PFSK-1 (cell line): ENCODE data around the gene ZDHHC17.

Experiments used
- FOXP2 ChIP-seq: optimal IDR thresholded peaks from 2 replicates; pipeline ENCODE3; 2011; ENCODE audit warnings: borderline replicate concordance, control low read depth, inconsistent platforms; ENCODE audit not compliant: insufficient read depth; ENCODE audit errors: extremely low read length, extremely low read depth
- POLR2AphosphoS5 ChIP-seq: IDR thresholded peaks from 2 replicates; pipeline ENCODE4 v1.6.1; 2012; ENCODE audit warnings: low read depth, mild to moderate bottlenecking, control low read depth, low read length, moderate library complexity
- SIN3A ChIP-seq: IDR thresholded peaks from 2 replicates; pipeline ENCODE4 v1.6.1; 2012; ENCODE audit warnings: mild to moderate bottlenecking, low read length, moderate library complexity, borderline replicate concordance; ENCODE audit not compliant: insufficient read depth
- TAF1 ChIP-seq: IDR thresholded peaks from 2 replicates; pipeline ENCODE4 v1.6.1; 2012; ENCODE audit warnings: low read length, control low read depth, borderline replicate concordance; ENCODE audit not compliant: insufficient read depth
- TF ChIP-seq, protein P1 (sequence below), 2 experiments: IDR thresholded peaks; 2 replicates each; pipeline versions ENCODE4 v1.6.1 to v1.8.0; 2011 to 2012; ENCODE audit warnings: low read depth in 2 of 2, low read length in 2 of 2, control low read depth in 1 of 2, inconsistent platforms in 1 of 2, mild to moderate bottlenecking in 1 of 2, moderate library complexity in 1 of 2; ENCODE audit not compliant: insufficient read depth in 1 of 2

ZDHHC17 gene

DNA sequence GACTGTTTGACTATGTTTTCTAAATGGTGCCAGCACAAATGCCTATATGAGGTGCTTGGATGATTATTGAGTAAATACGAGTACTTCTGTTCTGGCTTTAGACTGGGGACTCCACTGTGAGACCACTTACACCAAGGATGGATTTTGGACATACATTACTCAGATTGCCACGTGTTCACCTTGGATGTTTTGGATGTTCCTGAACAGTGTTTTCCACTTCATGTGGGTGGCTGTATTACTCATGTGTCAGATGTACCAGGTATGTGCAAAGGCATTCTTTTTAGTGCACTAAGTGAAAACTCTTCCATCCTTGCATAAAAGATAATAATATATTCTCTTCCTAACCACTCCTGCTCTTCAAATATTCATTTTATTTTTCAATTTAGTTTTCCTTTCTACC lies 84.2 kb downstream of the ZDHHC17 start:
- no peak for TF ChIP-seq POLR2AphosphoS5
- no peak for TF ChIP-seq SIN3A
- TF ChIP-seq, protein P1, sequence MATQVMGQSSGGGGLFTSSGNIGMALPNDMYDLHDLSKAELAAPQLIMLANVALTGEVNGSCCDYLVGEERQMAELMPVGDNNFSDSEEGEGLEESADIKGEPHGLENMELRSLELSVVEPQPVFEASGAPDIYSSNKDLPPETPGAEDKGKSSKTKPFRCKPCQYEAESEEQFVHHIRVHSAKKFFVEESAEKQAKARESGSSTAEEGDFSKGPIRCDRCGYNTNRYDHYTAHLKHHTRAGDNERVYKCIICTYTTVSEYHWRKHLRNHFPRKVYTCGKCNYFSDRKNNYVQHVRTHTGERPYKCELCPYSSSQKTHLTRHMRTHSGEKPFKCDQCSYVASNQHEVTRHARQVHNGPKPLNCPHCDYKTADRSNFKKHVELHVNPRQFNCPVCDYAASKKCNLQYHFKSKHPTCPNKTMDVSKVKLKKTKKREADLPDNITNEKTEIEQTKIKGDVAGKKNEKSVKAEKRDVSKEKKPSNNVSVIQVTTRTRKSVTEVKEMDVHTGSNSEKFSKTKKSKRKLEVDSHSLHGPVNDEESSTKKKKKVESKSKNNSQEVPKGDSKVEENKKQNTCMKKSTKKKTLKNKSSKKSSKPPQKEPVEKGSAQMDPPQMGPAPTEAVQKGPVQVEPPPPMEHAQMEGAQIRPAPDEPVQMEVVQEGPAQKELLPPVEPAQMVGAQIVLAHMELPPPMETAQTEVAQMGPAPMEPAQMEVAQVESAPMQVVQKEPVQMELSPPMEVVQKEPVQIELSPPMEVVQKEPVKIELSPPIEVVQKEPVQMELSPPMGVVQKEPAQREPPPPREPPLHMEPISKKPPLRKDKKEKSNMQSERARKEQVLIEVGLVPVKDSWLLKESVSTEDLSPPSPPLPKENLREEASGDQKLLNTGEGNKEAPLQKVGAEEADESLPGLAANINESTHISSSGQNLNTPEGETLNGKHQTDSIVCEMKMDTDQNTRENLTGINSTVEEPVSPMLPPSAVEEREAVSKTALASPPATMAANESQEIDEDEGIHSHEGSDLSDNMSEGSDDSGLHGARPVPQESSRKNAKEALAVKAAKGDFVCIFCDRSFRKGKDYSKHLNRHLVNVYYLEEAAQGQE (IDR thresholded peaks at IDR 0.05; ENCODE audit: insufficient read depth in 1 of 2, low read depth in 2 of 2, low read length in 2 of 2): no peak
- TF ChIP-seq FOXP2: no peak
- no peak for TF ChIP-seq TAF1

DNA sequence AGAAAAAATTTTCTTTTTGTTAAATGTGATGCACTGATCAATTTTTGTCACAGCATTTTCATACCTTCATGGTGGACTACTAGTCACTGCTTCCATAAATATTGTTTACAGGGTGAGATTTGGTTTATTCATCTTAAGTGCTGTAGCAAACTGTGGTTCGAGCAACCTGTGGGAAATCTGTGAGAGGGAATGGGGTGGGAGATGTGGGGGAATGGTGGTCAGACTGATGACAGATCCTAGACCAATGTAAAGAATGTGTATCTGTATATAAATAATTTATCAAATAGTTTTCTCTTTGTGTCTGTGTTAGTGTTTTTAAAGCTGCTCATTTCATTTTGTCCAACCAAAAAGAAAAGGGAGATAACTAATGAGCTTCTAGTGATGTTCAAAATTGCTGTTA lies 88.2 kb downstream of the ZDHHC17 start:
- TF ChIP-seq TAF1: no peak
- no peak for TF ChIP-seq POLR2AphosphoS5
- TF ChIP-seq SIN3A: no peak
- TF ChIP-seq, protein P1 (IDR thresholded peaks at IDR 0.05; ENCODE audit: insufficient read depth in 1 of 2, low read depth in 2 of 2, low read length in 2 of 2): no peak
- no peak for TF ChIP-seq FOXP2

DNA sequence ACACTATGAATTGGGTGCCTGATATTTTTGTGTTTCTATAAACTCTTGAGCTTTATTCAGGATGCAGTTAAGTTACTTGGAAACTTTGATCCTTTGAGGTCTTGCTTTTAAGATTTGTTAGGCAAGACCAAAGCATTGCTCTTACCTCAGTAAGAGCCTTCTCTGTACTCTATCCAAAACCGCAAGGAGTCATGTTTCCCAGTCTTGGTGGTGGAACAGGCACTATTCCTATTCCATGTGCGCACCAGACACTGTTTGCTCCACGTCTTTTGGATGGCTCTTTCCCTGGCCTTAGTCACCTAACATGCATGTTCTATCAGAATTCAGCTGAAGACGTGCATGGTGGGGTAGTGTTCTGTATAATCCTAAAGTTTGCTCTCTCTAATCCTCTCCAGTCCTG lies 91.4 kb downstream of the ZDHHC17 start:
- TF ChIP-seq, protein P1 (IDR thresholded peaks at IDR 0.05; ENCODE audit: insufficient read depth in 1 of 2, low read depth in 2 of 2, low read length in 2 of 2): no peak
- TF ChIP-seq SIN3A (no peak), TAF1 (no peak), POLR2AphosphoS5 (no peak), FOXP2 (no peak)

DNA sequence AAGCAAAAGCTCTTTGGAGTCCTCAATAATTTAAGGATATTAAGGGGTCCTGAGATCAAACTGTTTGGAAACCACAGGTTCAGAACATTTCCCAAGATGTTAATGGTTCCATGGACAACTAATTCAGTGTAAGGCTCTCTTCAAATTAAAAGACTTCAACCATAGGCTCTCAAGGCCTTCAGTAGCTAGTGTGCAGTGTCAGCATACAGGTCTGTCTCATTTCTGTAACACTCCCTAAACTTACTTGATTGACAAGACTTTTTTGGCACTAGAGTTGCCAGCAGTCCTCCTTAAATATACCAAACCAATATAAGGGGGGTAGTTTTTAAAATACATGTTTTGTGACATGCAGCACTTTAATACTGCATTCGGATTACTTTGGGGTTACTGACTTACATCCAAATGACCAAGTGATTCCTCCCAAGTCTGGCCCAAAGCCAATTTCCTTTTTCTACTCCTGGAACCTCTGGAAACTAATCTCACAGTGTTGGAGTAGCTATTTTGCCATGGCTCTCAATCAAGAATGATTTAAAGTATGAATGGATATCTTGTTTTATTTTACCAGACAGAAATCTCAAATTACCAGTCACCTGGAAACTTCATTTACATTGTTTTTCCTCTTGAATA lies 92.2 kb downstream of the ZDHHC17 start:
- no peak for TF ChIP-seq FOXP2
- TF ChIP-seq POLR2AphosphoS5: no peak
- TF ChIP-seq TAF1: no peak
- TF ChIP-seq SIN3A: no peak
- TF ChIP-seq, protein P1 (IDR thresholded peaks at IDR 0.05; ENCODE audit: insufficient read depth in 1 of 2, low read depth in 2 of 2, low read length in 2 of 2): no peak

DNA sequence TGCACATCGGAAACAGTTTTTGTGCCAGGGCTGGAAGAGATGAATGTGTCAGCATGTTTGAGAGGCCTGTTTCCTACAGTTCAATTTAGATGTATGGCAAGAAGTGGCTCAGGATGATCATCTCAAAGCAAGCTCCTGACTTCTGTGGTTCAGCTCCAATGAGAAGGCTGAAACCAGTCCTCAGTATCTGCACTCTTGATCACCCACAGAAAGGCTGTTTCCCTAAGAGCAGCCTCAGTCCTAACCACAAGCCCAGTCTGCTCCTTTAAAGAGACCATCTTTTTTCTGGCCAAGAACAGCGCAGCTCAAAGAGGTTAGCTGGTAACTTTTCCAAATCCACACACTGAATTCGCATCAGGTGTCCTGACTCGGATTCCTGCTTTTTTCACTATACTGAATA lies 95.7 kb downstream of the ZDHHC17 start:
- TF ChIP-seq SIN3A (no peak), POLR2AphosphoS5 (no peak), TAF1 (no peak), FOXP2 (no peak)
- TF ChIP-seq, protein P1 (IDR thresholded peaks at IDR 0.05; ENCODE audit: insufficient read depth in 1 of 2, low read depth in 2 of 2, low read length in 2 of 2): no peak
